ENCODE data around the gene PFDN1. TPM values are rescaled to one million over a fixed set of nuclear protein-coding genes. Genes with fewer than 3 reads are reported as not detected.

PFDN1 gene
- total and polyA plus RNA-seq, 9 of the 15 experiments (the other 6 are each of a cell fraction or from before 2014, with no cell fraction given): 45.5 to 215 (median 78.0) TPM

- TF ChIP-seq RERE (CRISPR knock-in tag; IDR thresholded peaks at IDR 0.05; ENCODE audit: borderline replicate concordance) (no peak), DIDO1 (tag; IDR thresholded peaks at IDR 0.05; ENCODE audit: low read depth) (no peak), ZNF586 (CRISPR knock-in tag; conservative IDR thresholded peaks at IDR 0.05) (no peak), CBFA2T2 (conservative IDR thresholded peaks at IDR 0.05) (no peak), SRSF7 (optimal IDR thresholded peaks at IDR 0.05; ENCODE audit: low read depth, low read length) (no peak), CEBPB (tag; IDR thresholded peaks at IDR 0.05) (peak; percentile 48; the same call in 1 of the 2 replicates), IRF2 (CRISPR knock-in tag; IDR thresholded peaks at IDR 0.05) (no peak), FOXA1 (IDR thresholded peaks at IDR 0.05; ENCODE audit: borderline replicate concordance) (no peak), TFAM (CRISPR knock-in tag; conservative IDR thresholded peaks at IDR 0.05) (no peak), GABPB1 (CRISPR knock-in tag; IDR thresholded peaks at IDR 0.05) (peak; percentile 61; the same call in 1 of the 2 replicates), RAD51 (IDR thresholded peaks at IDR 0.05; ENCODE audit: borderline replicate concordance, low read depth) (no peak), ZNF740 (CRISPR knock-in tag; IDR thresholded peaks at IDR 0.05) (no peak), ZNF740 (tag; IDR thresholded peaks at IDR 0.05) (no peak), BHLHE40 (IDR thresholded peaks at IDR 0.05; ENCODE audit: low read length) (peak; percentile 49), ZNF707 (CRISPR knock-in tag; conservative IDR thresholded peaks at IDR 0.05) (no peak), PTBP1 (IDR thresholded peaks at IDR 0.05; ENCODE audit: low read depth, low read length) (no peak), FUS (optimal IDR thresholded peaks at IDR 0.05; ENCODE audit: low read depth, low read length) (no peak), ERF (CRISPR knock-in tag; IDR thresholded peaks at IDR 0.05) (no peak)
- TF ChIP-seq, protein P1, sequence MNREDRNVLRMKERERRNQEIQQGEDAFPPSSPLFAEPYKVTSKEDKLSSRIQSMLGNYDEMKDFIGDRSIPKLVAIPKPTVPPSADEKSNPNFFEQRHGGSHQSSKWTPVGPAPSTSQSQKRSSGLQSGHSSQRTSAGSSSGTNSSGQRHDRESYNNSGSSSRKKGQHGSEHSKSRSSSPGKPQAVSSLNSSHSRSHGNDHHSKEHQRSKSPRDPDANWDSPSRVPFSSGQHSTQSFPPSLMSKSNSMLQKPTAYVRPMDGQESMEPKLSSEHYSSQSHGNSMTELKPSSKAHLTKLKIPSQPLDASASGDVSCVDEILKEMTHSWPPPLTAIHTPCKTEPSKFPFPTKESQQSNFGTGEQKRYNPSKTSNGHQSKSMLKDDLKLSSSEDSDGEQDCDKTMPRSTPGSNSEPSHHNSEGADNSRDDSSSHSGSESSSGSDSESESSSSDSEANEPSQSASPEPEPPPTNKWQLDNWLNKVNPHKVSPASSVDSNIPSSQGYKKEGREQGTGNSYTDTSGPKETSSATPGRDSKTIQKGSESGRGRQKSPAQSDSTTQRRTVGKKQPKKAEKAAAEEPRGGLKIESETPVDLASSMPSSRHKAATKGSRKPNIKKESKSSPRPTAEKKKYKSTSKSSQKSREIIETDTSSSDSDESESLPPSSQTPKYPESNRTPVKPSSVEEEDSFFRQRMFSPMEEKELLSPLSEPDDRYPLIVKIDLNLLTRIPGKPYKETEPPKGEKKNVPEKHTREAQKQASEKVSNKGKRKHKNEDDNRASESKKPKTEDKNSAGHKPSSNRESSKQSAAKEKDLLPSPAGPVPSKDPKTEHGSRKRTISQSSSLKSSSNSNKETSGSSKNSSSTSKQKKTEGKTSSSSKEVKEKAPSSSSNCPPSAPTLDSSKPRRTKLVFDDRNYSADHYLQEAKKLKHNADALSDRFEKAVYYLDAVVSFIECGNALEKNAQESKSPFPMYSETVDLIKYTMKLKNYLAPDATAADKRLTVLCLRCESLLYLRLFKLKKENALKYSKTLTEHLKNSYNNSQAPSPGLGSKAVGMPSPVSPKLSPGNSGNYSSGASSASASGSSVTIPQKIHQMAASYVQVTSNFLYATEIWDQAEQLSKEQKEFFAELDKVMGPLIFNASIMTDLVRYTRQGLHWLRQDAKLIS (CRISPR knock-in tag; IDR thresholded peaks at IDR 0.05): no peak
Measured at GRCh38 chr5:140346348-140347221, 43.7 kb upstream of the PFDN1 start, which contains the start of gene HBEGF (continued).

Data from K562 (cell line).